HG02938 (cell line): ENCODE measurements around the gene RPL3.

Source experiments
- ATAC-seq: cut with Tn5 transposase; IDR thresholded peaks from one replicate; pipeline ENCODE4 v1.9.1; 2021; ENCODE audit warnings: mild to moderate bottlenecking, moderate library complexity; ENCODE audit not compliant: unreplicated experiment

RPL3 gene

GRCh38 chr22:39265143-39265886 is 54.1 kb downstream of the RPL3 start:
- ATAC-seq = no peak

- ATAC-seq = no peak
These were observed 54.9 kb downstream of the RPL3 start for GRCh38 chr22:39264349-39265038.

- ATAC-seq = no peak
These were observed 55.6 kb downstream of the RPL3 start for GRCh38 chr22:39263626-39264348.
